GM06990 (cell line): ENCODE measurements around the gene SLC16A3.
A peak's percentile ranks its signal among the peaks of the same experiment; 100 is the strongest.

Experiments
- DNase-seq: peaks from one replicate; pipeline ENCODE4 v3.0.0-alpha.2; 2011; ENCODE audit not compliant: insufficient read length; ENCODE audit errors: extremely low read depth
- H3K27me3 ChIP-seq: replicated peaks from 2 replicates; pipeline ENCODE4 v1.6.0; 2011; ENCODE audit warnings: low read length; ENCODE audit not compliant: control insufficient read depth, insufficient read depth
- H3K36me3 ChIP-seq: 2 replicates; pipeline ENCODE4 v1.5.1; 2011; ENCODE audit warnings: low read length; ENCODE audit not compliant: control insufficient read depth, insufficient read depth
- H3K4me3 ChIP-seq: replicated peaks from 2 replicates; pipeline ENCODE4 v1.5.1; 2011; ENCODE audit warnings: low read depth, mild to moderate bottlenecking, control low read depth, low read length
- CTCF ChIP-seq: IDR thresholded peaks from 2 replicates; pipeline ENCODE4 v1.5.1; 2011; ENCODE audit warnings: low read length, control low read depth, mild to moderate bottlenecking, inconsistent platforms; ENCODE audit not compliant: insufficient read depth, poor library complexity, severe bottlenecking

SLC16A3 gene

DNA sequence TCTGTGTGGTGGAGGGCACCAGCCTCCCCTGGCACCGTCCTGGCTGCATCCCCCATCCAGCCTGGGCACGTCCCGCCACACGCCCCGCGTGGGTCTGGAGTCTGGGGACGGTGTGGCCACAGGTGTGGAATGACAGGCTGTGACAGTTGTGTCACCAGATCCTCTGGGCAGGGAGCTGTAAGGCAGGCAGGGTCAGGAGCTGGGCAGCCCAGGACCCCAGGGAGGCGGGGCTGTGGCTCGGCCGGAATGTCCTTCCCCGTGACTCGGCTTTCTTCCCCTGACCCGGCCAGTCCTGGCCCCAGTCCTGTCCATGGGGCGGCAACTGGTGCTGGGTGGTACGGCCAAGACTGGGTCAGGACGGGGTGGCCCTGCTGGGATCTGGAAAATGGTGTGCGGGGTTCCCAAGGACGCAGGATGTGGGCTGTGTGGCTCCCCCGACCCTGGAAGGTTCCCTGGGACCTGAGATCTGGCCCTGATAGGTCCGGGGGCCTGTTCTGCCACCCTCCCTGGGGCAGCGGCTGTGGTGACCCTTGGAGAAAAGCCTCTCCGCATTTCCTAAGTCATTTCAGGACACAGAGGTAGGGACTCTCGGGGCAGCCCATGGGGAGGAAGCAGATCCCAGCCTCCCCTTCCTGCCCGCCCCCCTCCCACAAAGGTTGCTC, 3.3 kb upstream of the SLC16A3 start:
- no peak for DNase-seq
- Histone ChIP-seq H3K27me3 (no peaks in the 10 kb centered on the region), H3K4me3 (no peak overlapping the region), H3K36me3 (no peaks in the 10 kb centered on the region)
- no peak for TF ChIP-seq CTCF

- DNase-seq, result peak; percentile 10
- no peaks in the 10 kb centered on the region for H3K27me3 ChIP-seq
Observed at GRCh38 chr17:82226146-82226808, 2.6 kb upstream of the SLC16A3 start.

GRCh38 chr17:82226809-82227628, 1.8 kb upstream of the SLC16A3 start:
- peak; percentile 17 for DNase-seq
- no peak for TF ChIP-seq CTCF
- Histone ChIP-seq H3K27me3 (no peaks in the 10 kb centered on the region), H3K4me3 (no peak overlapping the region), H3K36me3 (no peaks in the 10 kb centered on the region)

More at GRCh38 chr17:82226146-82226808, 2.6 kb upstream of the SLC16A3 start:
- Histone ChIP-seq H3K4me3 (no peak overlapping the region), H3K36me3 (no peaks in the 10 kb centered on the region)
- TF ChIP-seq CTCF, result no peak

- Histone ChIP-seq H3K4me3 (peak overlapping the region; percentile 76), H3K36me3 (no peaks in the 10 kb centered on the region), H3K27me3 (no peaks in the 10 kb centered on the region)
- no peak for TF ChIP-seq CTCF
- peak; percentile 37 for DNase-seq
Observed at GRCh38 chr17:82227629-82228277, 1.1 kb upstream of the SLC16A3 start.

- TF ChIP-seq CTCF, result no peak
- Histone ChIP-seq H3K27me3 (no peaks in the 10 kb centered on the region), H3K4me3 (peak overlapping the region; percentile 76), H3K36me3 (no peaks in the 10 kb centered on the region)
- peak; percentile 78 for DNase-seq
Observed at GRCh38 chr17:82228278-82228841, 482 bp upstream of the SLC16A3 start.
